IMR-90 (cell line): ENCODE measurements around the gene MFSD6. TPM values are rescaled to one million over a fixed set of nuclear protein-coding genes. Genes with fewer than 3 reads are reported as not detected.

Experiments
- ATAC-seq: fragments of 200-7000 bp; cut with Tn5 transposase; 2 replicates; pipeline ENCODE4 v1.9.1; 2020; ENCODE audit warnings: low read depth, mild to moderate bottlenecking, moderate library complexity
- BruUV-seq: library from RNA; stranded (reverse); fragments of 400-500 nt; replicated peaks from 2 replicates; lab custom pipeline; 2021; lab: Mats Ljungman, UMichigan
- CTCF ChIA-PET: fragments of 300-600 bp; formaldehyde crosslinking; extraction: SDS; loops from one replicate; lab custom pipeline; 2021; ENCODE audit warnings: antibody characterized with exemption; lab: Yijun Ruan, JAX
- POLR2A ChIA-PET: fragments of 300-600 bp; sonication (Branson Sonifier 250); formaldehyde crosslinking; loops from one replicate; lab custom pipeline; 2022; ENCODE audit warnings: antibody characterized with exemption; ENCODE audit not compliant: unreplicated experiment; lab: Charles Lee
- DNase-seq: peaks from one replicate; pipeline ENCODE4 v3.0.0; 2013
- H2AFZ ChIP-seq: replicated peaks from 2 replicates; pipeline ENCODE3; 2013; ENCODE audit warnings: low read length, mild to moderate bottlenecking; ENCODE audit not compliant: poor library complexity
- H2AK5ac ChIP-seq: 2 replicates; pipeline ENCODE4 v1.6.1; 2013; ENCODE audit warnings: low read depth, low read length, inconsistent platforms
- H2AK9ac ChIP-seq: replicated peaks from 2 replicates; pipeline ENCODE3; 2013; ENCODE audit warnings: mild to moderate bottlenecking, low read depth, low read length, moderate library complexity; ENCODE audit not compliant: poor library complexity
- H2BK120ac ChIP-seq: 2 replicates; pipeline ENCODE4 v1.6.1; 2013; ENCODE audit warnings: low read depth, low read length, inconsistent platforms
- H2BK15ac ChIP-seq: 3 replicates; pipeline ENCODE4 v1.6.1; 2013; ENCODE audit warnings: low read depth, low read length, inconsistent platforms
- H2BK20ac ChIP-seq: 2 replicates; pipeline ENCODE4 v1.6.1; 2013; ENCODE audit warnings: low read depth, mild to moderate bottlenecking, inconsistent platforms, low read length, moderate library complexity
- H2BK5ac ChIP-seq: 2 replicates; pipeline ENCODE4 v1.6.1; 2013; ENCODE audit warnings: mild to moderate bottlenecking, low read depth, low read length, inconsistent platforms; ENCODE audit not compliant: poor library complexity, severe bottlenecking
- H3K14ac ChIP-seq: replicated peaks from 2 replicates; pipeline ENCODE4 v1.6.1; 2013; ENCODE audit warnings: low read depth, low read length, inconsistent platforms
- H3K18ac ChIP-seq: 2 replicates; pipeline ENCODE4 v1.6.1; 2013; ENCODE audit warnings: low read depth, low read length, control low read depth
- H3K23ac ChIP-seq: 2 replicates; pipeline ENCODE4 v1.6.1; 2013; ENCODE audit warnings: low read depth, low read length, inconsistent platforms
- H3K27ac ChIP-seq: 2 replicates; pipeline ENCODE4 v1.5.1; 2013; ENCODE audit warnings: mild to moderate bottlenecking, control low read depth, low read length; ENCODE audit not compliant: insufficient read depth
- H3K27me3 ChIP-seq: 2 replicates; pipeline ENCODE4 v1.6.1; 2013; ENCODE audit warnings: low read length; ENCODE audit not compliant: control insufficient read depth, insufficient read depth
- H3K36me3 ChIP-seq: 2 replicates; pipeline ENCODE4 v1.6.1; 2013; ENCODE audit warnings: low read length, mixed read lengths; ENCODE audit not compliant: control insufficient read depth, insufficient read depth
- H3K4ac ChIP-seq: 2 replicates; pipeline ENCODE4 v1.6.1; 2013; ENCODE audit warnings: low read depth, low read length, inconsistent platforms
- H3K4me1 ChIP-seq: 2 replicates; pipeline ENCODE4 v1.6.1; 2013; ENCODE audit warnings: low read length, mixed read lengths; ENCODE audit not compliant: control insufficient read depth, insufficient read depth
- H3K4me2 ChIP-seq: 2 replicates; pipeline ENCODE4 v1.6.1; 2013; ENCODE audit warnings: low read depth, mild to moderate bottlenecking, control low read depth, low read length, moderate library complexity
- H3K4me3 ChIP-seq: 2 replicates; pipeline ENCODE4 v1.5.1; 2013; ENCODE audit warnings: low read depth, mild to moderate bottlenecking, control low read depth, low read length, moderate library complexity; ENCODE audit not compliant: insufficient read depth
- H3K56ac ChIP-seq: 2 replicates; pipeline ENCODE4 v1.6.1; 2013; ENCODE audit warnings: low read length, inconsistent platforms; ENCODE audit not compliant: insufficient read depth; ENCODE audit errors: extremely low read depth
- H3K79me1 ChIP-seq, 2 experiments: 2 replicates each; pipeline ENCODE4 v1.6.1; 2013; ENCODE audit warnings: low read length in 2 of 2, inconsistent platforms in 1 of 2, low read depth in 1 of 2
- H3K9ac ChIP-seq: 2 replicates; pipeline ENCODE4 v1.6.1; 2013; ENCODE audit warnings: low read depth, low read length, control low read depth
- H3K9me1 ChIP-seq: 2 replicates; pipeline ENCODE4 v1.6.1; 2013; ENCODE audit warnings: low read length, inconsistent platforms; ENCODE audit not compliant: insufficient read depth
- H3K9me3 ChIP-seq: 2 replicates; pipeline ENCODE4 v1.6.1; 2013; ENCODE audit warnings: low read length; ENCODE audit not compliant: control insufficient read depth, insufficient read depth
- H4K20me1 ChIP-seq: 2 replicates; pipeline ENCODE4 v1.6.1; 2013; ENCODE audit warnings: low read length, inconsistent platforms; ENCODE audit not compliant: insufficient read depth
- H4K5ac ChIP-seq: 2 replicates; pipeline ENCODE4 v1.6.1; 2013; ENCODE audit warnings: mild to moderate bottlenecking, low read depth, low read length, control low read depth
- H4K8ac ChIP-seq, 2 experiments: 2 replicates each; pipeline ENCODE4 v1.6.1; 2013; ENCODE audit warnings: low read depth in 2 of 2, low read length in 2 of 2, control low read depth in 1 of 2, inconsistent platforms in 1 of 2
- H4K91ac ChIP-seq: 2 replicates; pipeline ENCODE4 v1.6.1; 2013; ENCODE audit warnings: low read depth, low read length, inconsistent platforms; ENCODE audit not compliant: insufficient read depth
- BHLHE40 ChIP-seq: fragments of 150-350 bp; IDR thresholded peaks from 2 replicates; pipeline ENCODE4 v1.6.1; 2016; ENCODE audit warnings: mild to moderate bottlenecking, low read depth, low read length
- CEBPB ChIP-seq: IDR thresholded peaks from 2 replicates; pipeline ENCODE4 v1.6.1; 2012; ENCODE audit warnings: low read depth, low read length, improper control_type of control experiment
- CTCF ChIP-seq: conservative IDR thresholded peaks from 2 replicates; pipeline ENCODE4 v1.5.1; 2012; ENCODE audit warnings: mild to moderate bottlenecking, low read depth, low read length, improper control_type of control experiment
- FOS ChIP-seq: fragments of 150-350 bp; IDR thresholded peaks from 2 replicates; pipeline ENCODE4 v1.6.1; 2016; ENCODE audit warnings: low read depth, low read length
- MAFK ChIP-seq: IDR thresholded peaks from 2 replicates; pipeline ENCODE4 v1.6.1; 2012; ENCODE audit warnings: low read depth, low read length, improper control_type of control experiment
- MAZ ChIP-seq: IDR thresholded peaks from 2 replicates; pipeline ENCODE4 v1.6.1; 2012; ENCODE audit warnings: low read depth, mild to moderate bottlenecking, low read length, improper control_type of control experiment, moderate library complexity, borderline replicate concordance
- NFE2L2 ChIP-seq: fragments of 150-350 bp; IDR thresholded peaks from 2 replicates; pipeline ENCODE4 v1.6.1; 2016; ENCODE audit warnings: low read depth, mild to moderate bottlenecking, low read length
- POLR2A ChIP-seq: IDR thresholded peaks from 2 replicates; pipeline ENCODE4 v1.6.1; 2012; ENCODE audit warnings: mild to moderate bottlenecking, low read depth, low read length
- RCOR1 ChIP-seq: IDR thresholded peaks from 2 replicates; pipeline ENCODE4 v1.6.1; 2012; ENCODE audit warnings: mild to moderate bottlenecking, low read length, improper control_type of control experiment; ENCODE audit not compliant: insufficient replicate concordance
- RFX5 ChIP-seq: IDR thresholded peaks from 2 replicates; pipeline ENCODE4 v1.8.0; 2012; ENCODE audit warnings: low read depth, mild to moderate bottlenecking, low read length, moderate library complexity
- SMC3 ChIP-seq: fragments of 150-350 bp; IDR thresholded peaks from 2 replicates; pipeline ENCODE4 v1.6.1; 2016; ENCODE audit warnings: low read depth, mild to moderate bottlenecking, antibody characterized with exemption, low read length, moderate library complexity
- WGBS, 2 experiments: methylation state at CpG; one replicate each; pipeline versions ENCODE4 v1.1.5 to v1.1.7; 2013; ENCODE audit warnings: missing lambda C conversion rate in 2 of 2; ENCODE audit not compliant: insufficient read length in 1 of 2; ENCODE audit errors: extremely low coverage in 2 of 2; 5-methylcytosine and 5-hydroxymethylcytosine counted together
- dilution Hi-C: fragments of 300-500 bp; cut with HindIII; formaldehyde crosslinking; loops from one replicate; pipeline ENCODE4 v1.14.3; 2018; ENCODE audit warnings: low sequenced_read_pairs; ENCODE audit not compliant: unreplicated experiment
- in situ Hi-C: fragments of 300-500 bp; cut with MboI; formaldehyde crosslinking; loops from 3 replicates; pipeline ENCODE4 v1.14.3; 2019; ENCODE audit warnings: low sequenced_read_pairs, inconsistent platforms, mixed read lengths
- intact Hi-C: fragments of 100-400 bp; cut with micrococcal nuclease; formaldehyde crosslinking; loops from 2 replicates; pipeline ENCODE4 v1.10.0; 2022
- polyA plus RNA-seq, 3 experiments: library from polyadenylated mRNA; depleted of rRNA; stranded (reverse); fragments of >200 nt; gene quantifications; 2 replicates each; pipeline ENCODE4 v1.2.3, GENCODE V29; 2012; ENCODE audit warnings: low replicate concordance in 1 of 3
- total RNA-seq: library from RNA; depleted of rRNA; stranded (reverse); fragments of >200 nt; gene quantifications from 2 replicates; pipeline ENCODE4 v1.2.3, GENCODE V29; 2012
- TF ChIP-seq, protein P1 (sequence below): fragments of 150-350 bp; IDR thresholded peaks from 2 replicates; pipeline ENCODE4 v1.6.1; 2016; ENCODE audit warnings: low read depth, mild to moderate bottlenecking, low read length, moderate library complexity, borderline replicate concordance

Gene MFSD6
- total and polyA plus RNA-seq, 2 of the 4 experiments (the other 2 are of a cell fraction): 4.2 to 7.7 TPM

- TF ChIP-seq CTCF (no peak), CEBPB (no peak), MAFK (no peak), MAZ (no peak), RCOR1 (no peak), BHLHE40 (no peak), POLR2A (no peak), SMC3 (no peak), NFE2L2 (no peak), RFX5 (no peak), FOS (no peak)
- TF ChIP-seq, protein P1, sequence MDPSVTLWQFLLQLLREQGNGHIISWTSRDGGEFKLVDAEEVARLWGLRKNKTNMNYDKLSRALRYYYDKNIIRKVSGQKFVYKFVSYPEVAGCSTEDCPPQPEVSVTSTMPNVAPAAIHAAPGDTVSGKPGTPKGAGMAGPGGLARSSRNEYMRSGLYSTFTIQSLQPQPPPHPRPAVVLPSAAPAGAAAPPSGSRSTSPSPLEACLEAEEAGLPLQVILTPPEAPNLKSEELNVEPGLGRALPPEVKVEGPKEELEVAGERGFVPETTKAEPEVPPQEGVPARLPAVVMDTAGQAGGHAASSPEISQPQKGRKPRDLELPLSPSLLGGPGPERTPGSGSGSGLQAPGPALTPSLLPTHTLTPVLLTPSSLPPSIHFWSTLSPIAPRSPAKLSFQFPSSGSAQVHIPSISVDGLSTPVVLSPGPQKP: no peak
- CTCF ChIA-PET: no interaction called here
- H3K27me3 ChIP-seq: no peaks in the 10 kb centered on the region
- no peak overlapping the region for H3K14ac ChIP-seq
- no peak overlapping the region for H3K18ac ChIP-seq
- H3K4me1 ChIP-seq: peaks cover 2% of the 10 kb centered on the region; the same call in 1 of the 2 replicates
- no peak overlapping the region for H4K8ac ChIP-seq
- H2AK5ac ChIP-seq: no peak overlapping the region
- intact Hi-C loops: loop anchor here (2.0 kb wide), 1 partner anchor 23 kb away; no protein-coding TSS in a partner anchor
- H3K9me1 ChIP-seq: no peaks in the 10 kb centered on the region
- H2BK20ac ChIP-seq: no peak overlapping the region
- WGBS, 2 experiments: no CpG with 5 or more reads among the region's 2 CpGs
- BruUV-seq: no TSS peak
- H3K9me3 ChIP-seq: no peaks in the 10 kb centered on the region
- H3K9ac ChIP-seq: no peak overlapping the region
- H2BK120ac ChIP-seq: no peak overlapping the region
- H4K91ac ChIP-seq: no peak overlapping the region
- dilution Hi-C loops: no loop called here
- no peak overlapping the region for H3K4me2 ChIP-seq
- no peaks in the 10 kb centered on the region for H3K79me1 ChIP-seq
- H3K36me3 ChIP-seq: no peaks in the 10 kb centered on the region
- in situ Hi-C loops: loop anchor here (10.0 kb wide), 1 partner anchor 89 kb away; no protein-coding TSS in a partner anchor
- no peak overlapping the region for H3K23ac ChIP-seq
- no peak overlapping the region for H2BK5ac ChIP-seq
- H3K4me3 ChIP-seq: no peak overlapping the region
- H2AFZ ChIP-seq: no peak overlapping the region
- DNase-seq (no peak), ATAC-seq (no peak)
- POLR2A ChIA-PET: no interaction called here
- H4K5ac ChIP-seq: no peak overlapping the region
- no peak overlapping the region for H2BK15ac ChIP-seq
- no peak overlapping the region for H3K4ac ChIP-seq
- H3K56ac ChIP-seq: no peak overlapping the region
- no peaks in the 10 kb centered on the region for H4K20me1 ChIP-seq
- H3K27ac ChIP-seq: no peak overlapping the region
- no peak overlapping the region for H2AK9ac ChIP-seq
These were observed 7.9 kb downstream of the MFSD6 start for GRCh38 chr2:190415794-190416775.
